Measurements from ENCODE around the gene HEBP1. TPM values are rescaled to one million over a fixed set of nuclear protein-coding genes. Genes with fewer than 3 reads are reported as not detected.

HEBP1 gene
- total RNA-seq, 1 donor from 2014 or later = 7.4 TPM

DNA sequence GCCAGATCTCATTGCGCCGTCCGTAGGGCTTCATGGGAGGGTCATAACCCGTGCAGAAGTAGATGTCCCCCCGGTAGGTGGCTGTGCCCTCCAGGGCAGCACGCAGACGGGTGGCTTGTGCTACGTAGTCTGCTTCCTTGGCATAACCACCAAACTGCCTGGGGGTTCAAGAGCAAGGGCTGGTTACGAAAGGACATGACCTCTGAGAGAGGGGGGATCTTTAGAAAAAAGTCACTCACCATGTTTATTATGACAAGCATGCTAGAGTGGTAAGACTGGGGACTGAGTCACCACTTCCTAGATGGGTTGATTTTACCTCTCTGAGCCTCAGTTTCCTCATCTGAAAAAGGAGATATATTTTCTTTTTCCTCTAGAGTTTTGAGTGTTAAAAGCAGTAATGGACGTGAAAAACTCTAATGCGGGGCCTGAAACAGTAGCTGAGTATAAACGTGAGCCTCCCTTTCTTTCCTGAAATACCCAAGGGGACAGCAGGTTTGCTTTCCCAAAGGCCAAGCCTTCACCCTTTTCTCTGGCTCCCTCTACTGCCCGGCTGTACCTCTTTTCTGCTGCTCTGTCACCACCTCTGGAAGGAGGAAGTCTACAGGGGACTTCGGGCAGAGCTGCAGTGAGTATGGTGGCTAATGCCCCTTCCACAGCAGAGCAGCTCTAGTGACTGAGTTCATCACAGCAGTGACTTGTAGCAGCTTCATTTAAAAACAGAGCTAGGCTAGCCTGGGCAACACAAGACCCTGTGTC is 24.6 kb downstream of the HEBP1 start:
- no peaks in the 10 kb centered on the region for H4K20me1 ChIP-seq (ENCODE audit: low read depth)
- Mint-ChIP-seq H3K4me3 (no peak overlapping the region), H3K4me1 (no peaks in the 10 kb centered on the region), H3K27me3 (ENCODE audit: insufficient read depth, low read depth) (no peaks in the 10 kb centered on the region), H3K9me3 (peaks cover 14% of the 10 kb centered on the region), H3K36me3 (peaks cover 43% of the 10 kb centered on the region), H3K27ac (no peak overlapping the region)
- H3K4me2 ChIP-seq = no peak overlapping the region
- no peak overlapping the region for H3K27ac ChIP-seq
- no peak overlapping the region for H3K4me3 ChIP-seq
- H3K27me3 ChIP-seq = no peaks in the 10 kb centered on the region
- peaks cover 8% of the 10 kb centered on the region for H3K36me3 ChIP-seq
- H3K9ac ChIP-seq = no peak overlapping the region
- no peaks in the 10 kb centered on the region for H3K79me2 ChIP-seq (ENCODE audit: low read depth)
- TF ChIP-seq, protein P1, sequence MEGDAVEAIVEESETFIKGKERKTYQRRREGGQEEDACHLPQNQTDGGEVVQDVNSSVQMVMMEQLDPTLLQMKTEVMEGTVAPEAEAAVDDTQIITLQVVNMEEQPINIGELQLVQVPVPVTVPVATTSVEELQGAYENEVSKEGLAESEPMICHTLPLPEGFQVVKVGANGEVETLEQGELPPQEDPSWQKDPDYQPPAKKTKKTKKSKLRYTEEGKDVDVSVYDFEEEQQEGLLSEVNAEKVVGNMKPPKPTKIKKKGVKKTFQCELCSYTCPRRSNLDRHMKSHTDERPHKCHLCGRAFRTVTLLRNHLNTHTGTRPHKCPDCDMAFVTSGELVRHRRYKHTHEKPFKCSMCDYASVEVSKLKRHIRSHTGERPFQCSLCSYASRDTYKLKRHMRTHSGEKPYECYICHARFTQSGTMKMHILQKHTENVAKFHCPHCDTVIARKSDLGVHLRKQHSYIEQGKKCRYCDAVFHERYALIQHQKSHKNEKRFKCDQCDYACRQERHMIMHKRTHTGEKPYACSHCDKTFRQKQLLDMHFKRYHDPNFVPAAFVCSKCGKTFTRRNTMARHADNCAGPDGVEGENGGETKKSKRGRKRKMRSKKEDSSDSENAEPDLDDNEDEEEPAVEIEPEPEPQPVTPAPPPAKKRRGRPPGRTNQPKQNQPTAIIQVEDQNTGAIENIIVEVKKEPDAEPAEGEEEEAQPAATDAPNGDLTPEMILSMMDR (IDR thresholded peaks at IDR 0.05) = peak; percentile 55
- TF ChIP-seq EZH2phosphoT487 (IDR thresholded peaks at IDR 0.05) (no peak), EZH2 (IDR thresholded peaks at IDR 0.05) (no peak)
- no peaks in the 10 kb centered on the region for H3F3A ChIP-seq (ENCODE audit: low read depth)
- H3K9me3 ChIP-seq (ENCODE audit: low read depth) = no peaks in the 10 kb centered on the region
- peak; percentile 54 for DNase-seq (ENCODE audit: low spot score)
- H2AFZ ChIP-seq (replicated peaks) = no peak overlapping the region
- no peaks in the 10 kb centered on the region for H3K4me1 ChIP-seq

DNA sequence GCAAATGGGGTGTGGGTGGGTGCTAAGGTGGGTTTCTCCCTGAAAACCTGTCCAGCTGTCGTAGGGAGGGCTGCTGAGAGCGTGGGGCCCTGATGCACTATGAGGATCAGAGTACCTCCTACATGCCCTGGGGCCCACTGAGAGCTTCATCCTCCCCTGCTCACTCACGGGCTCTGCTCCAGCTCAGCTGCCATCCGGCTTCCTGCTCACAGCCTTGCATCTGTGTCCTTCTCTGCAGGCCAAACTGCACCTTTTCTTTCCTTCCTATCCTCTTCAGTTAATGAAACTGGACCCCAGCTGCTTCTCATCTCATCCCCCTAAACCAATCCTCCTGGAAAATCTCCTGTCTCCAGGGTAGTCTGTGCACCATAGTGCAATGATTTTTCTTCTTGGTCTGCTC is 25.9 kb downstream of the HEBP1 start:
- no peak overlapping the region for H3K9ac ChIP-seq
- H3K4me1 Mint-ChIP-seq = no peaks in the 10 kb centered on the region
- no peak overlapping the region for H3K4me3 ChIP-seq
- DNase-seq (ENCODE audit: low spot score) = no peak
- peaks cover 43% of the 10 kb centered on the region for H3K36me3 Mint-ChIP-seq
- no peaks in the 10 kb centered on the region for H3K4me1 ChIP-seq
- H3K36me3 ChIP-seq = peaks cover 8% of the 10 kb centered on the region
- no peaks in the 10 kb centered on the region for H3K79me2 ChIP-seq (ENCODE audit: low read depth)
- H4K20me1 ChIP-seq (ENCODE audit: low read depth) = no peaks in the 10 kb centered on the region
- H3K27ac Mint-ChIP-seq = peak overlapping the region; percentile 30
- H3K27ac ChIP-seq = no peak overlapping the region
- no peak overlapping the region for H3K4me3 Mint-ChIP-seq
- TF ChIP-seq, protein P1 (IDR thresholded peaks at IDR 0.05) = no peak
- TF ChIP-seq EZH2 (IDR thresholded peaks at IDR 0.05) = no peak
- TF ChIP-seq EZH2phosphoT487 (IDR thresholded peaks at IDR 0.05) = no peak
- H3K27me3 ChIP-seq = no peaks in the 10 kb centered on the region
- peaks cover 14% of the 10 kb centered on the region for H3K9me3 Mint-ChIP-seq
- no peak overlapping the region for H3K4me2 ChIP-seq
- H2AFZ ChIP-seq (replicated peaks) = no peak overlapping the region
- no peaks in the 10 kb centered on the region for H3F3A ChIP-seq (ENCODE audit: low read depth)
- H3K27me3 Mint-ChIP-seq (ENCODE audit: insufficient read depth, low read depth) = no peaks in the 10 kb centered on the region
- no peaks in the 10 kb centered on the region for H3K9me3 ChIP-seq (ENCODE audit: low read depth)

DNA sequence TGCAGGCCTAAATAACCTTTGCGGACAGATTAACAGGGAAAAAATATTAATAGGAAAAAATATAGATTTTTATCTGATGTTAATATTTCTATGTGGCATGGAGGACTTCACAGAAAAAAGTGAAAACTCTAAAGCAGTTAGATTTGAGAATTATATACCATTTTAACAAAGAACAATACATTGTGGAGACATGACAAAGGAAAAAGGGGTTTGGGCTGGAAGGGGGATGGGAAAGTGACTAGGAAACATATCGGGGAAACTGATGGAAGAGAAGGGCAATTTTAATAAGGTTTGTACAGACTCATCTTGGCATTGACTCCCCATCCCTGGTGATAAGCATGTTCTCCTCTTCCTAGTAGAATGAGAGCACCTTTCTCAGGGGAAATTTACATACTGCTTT is 27.0 kb downstream of the HEBP1 start:
- Mint-ChIP-seq H3K27ac (no peak overlapping the region), H3K4me1 (no peaks in the 10 kb centered on the region), H3K36me3 (peaks cover 45% of the 10 kb centered on the region), H3K4me3 (no peak overlapping the region), H3K9me3 (peaks cover 14% of the 10 kb centered on the region), H3K27me3 (ENCODE audit: insufficient read depth, low read depth) (no peaks in the 10 kb centered on the region)
- Histone ChIP-seq H3K27me3 (no peaks in the 10 kb centered on the region), H3K4me1 (no peaks in the 10 kb centered on the region), H3K9me3 (ENCODE audit: low read depth) (no peaks in the 10 kb centered on the region), H3F3A (ENCODE audit: low read depth) (no peaks in the 10 kb centered on the region), H3K4me2 (no peak overlapping the region), H3K79me2 (ENCODE audit: low read depth) (no peaks in the 10 kb centered on the region), H3K4me3 (no peak overlapping the region), H3K36me3 (peaks cover 8% of the 10 kb centered on the region), H4K20me1 (ENCODE audit: low read depth) (no peaks in the 10 kb centered on the region), H2AFZ (replicated peaks) (no peak overlapping the region), H3K9ac (no peak overlapping the region), H3K27ac (no peak overlapping the region)
- no peak for DNase-seq (ENCODE audit: low spot score)
- TF ChIP-seq EZH2 (IDR thresholded peaks at IDR 0.05) (no peak), EZH2phosphoT487 (IDR thresholded peaks at IDR 0.05) (no peak)
- TF ChIP-seq, protein P1 (IDR thresholded peaks at IDR 0.05) = no peak
